Measurements from ENCODE around the gene CGN.

DNA sequence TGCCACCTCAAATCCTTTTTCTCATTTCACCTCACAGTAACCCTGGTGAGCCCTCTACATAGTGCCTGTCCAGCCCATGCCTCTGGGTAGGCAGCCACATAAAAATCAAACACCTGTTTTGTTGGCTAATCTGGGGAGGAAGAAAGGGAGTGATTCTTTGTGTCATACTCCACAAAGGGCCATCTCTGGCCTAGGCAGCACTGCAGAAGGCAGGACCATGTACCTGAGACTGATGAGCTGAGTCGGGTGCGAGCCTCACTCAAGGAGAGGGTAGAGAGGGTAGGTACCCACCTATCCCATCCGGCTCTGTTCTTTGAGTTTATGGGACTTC is 36.7 kb downstream of the CGN start:
- TF ChIP-seq, protein P1, sequence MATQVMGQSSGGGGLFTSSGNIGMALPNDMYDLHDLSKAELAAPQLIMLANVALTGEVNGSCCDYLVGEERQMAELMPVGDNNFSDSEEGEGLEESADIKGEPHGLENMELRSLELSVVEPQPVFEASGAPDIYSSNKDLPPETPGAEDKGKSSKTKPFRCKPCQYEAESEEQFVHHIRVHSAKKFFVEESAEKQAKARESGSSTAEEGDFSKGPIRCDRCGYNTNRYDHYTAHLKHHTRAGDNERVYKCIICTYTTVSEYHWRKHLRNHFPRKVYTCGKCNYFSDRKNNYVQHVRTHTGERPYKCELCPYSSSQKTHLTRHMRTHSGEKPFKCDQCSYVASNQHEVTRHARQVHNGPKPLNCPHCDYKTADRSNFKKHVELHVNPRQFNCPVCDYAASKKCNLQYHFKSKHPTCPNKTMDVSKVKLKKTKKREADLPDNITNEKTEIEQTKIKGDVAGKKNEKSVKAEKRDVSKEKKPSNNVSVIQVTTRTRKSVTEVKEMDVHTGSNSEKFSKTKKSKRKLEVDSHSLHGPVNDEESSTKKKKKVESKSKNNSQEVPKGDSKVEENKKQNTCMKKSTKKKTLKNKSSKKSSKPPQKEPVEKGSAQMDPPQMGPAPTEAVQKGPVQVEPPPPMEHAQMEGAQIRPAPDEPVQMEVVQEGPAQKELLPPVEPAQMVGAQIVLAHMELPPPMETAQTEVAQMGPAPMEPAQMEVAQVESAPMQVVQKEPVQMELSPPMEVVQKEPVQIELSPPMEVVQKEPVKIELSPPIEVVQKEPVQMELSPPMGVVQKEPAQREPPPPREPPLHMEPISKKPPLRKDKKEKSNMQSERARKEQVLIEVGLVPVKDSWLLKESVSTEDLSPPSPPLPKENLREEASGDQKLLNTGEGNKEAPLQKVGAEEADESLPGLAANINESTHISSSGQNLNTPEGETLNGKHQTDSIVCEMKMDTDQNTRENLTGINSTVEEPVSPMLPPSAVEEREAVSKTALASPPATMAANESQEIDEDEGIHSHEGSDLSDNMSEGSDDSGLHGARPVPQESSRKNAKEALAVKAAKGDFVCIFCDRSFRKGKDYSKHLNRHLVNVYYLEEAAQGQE (IDR thresholded peaks at IDR 0.05; ENCODE audit: borderline replicate concordance), result no peak
- no peak for TF ChIP-seq EP300 (conservative IDR thresholded peaks at IDR 0.05; ENCODE audit: poor library complexity, severe bottlenecking)

Data from neural cell (in vitro differentiated cells).